K562 (cell line): ENCODE measurements around the gene MFSD11. TPM values are rescaled to one million over a fixed set of nuclear protein-coding genes. Genes with fewer than 3 reads are reported as not detected.

Experiments used
- AFF1 ChIP-seq, 2 experiments: fragments of 450-650 bp; IDR thresholded peaks; 2 replicates each; pipeline ENCODE4 v1.6.1; 2018; ENCODE audit warnings: mild to moderate bottlenecking in 2 of 2, low read depth in 1 of 2; ENCODE audit not compliant: partially characterized antibody in 2 of 2
- BCLAF1 ChIP-seq, 2 experiments: fragments of 450-650 bp in 1 of 2; IDR thresholded peaks; 2 replicates each; pipeline ENCODE4 v1.6.1; 2011 to 2017; ENCODE audit warnings: low read depth in 2 of 2, antibody characterized with exemption in 1 of 2, borderline replicate concordance in 1 of 2, low read length in 1 of 2, mild to moderate bottlenecking in 1 of 2, mixed read lengths in 1 of 2; ENCODE audit not compliant: control insufficient read depth in 1 of 2
- BDP1 ChIP-seq: IDR thresholded peaks from 3 replicates; pipeline ENCODE4 v1.6.1; 2011; ENCODE audit not compliant: insufficient read length, insufficient read depth
- DLX4 ChIP-seq: fragments of 250-450 bp; sonication (Bioruptor Pico); IDR thresholded peaks from 2 replicates; pipeline ENCODE4 v1.6.1; 2021; ENCODE audit warnings: mild to moderate bottlenecking
- E2F6 ChIP-seq, 2 experiments: IDR thresholded peaks; 2 replicates each; pipeline ENCODE4 v1.6.1; 2011; ENCODE audit warnings: borderline replicate concordance in 1 of 2, control low read depth in 1 of 2, low read depth in 1 of 2, low read length in 1 of 2, mild to moderate bottlenecking in 1 of 2, mixed read lengths in 1 of 2, moderate library complexity in 1 of 2; ENCODE audit not compliant: insufficient read depth in 1 of 2, insufficient read length in 1 of 2, poor library complexity in 1 of 2, severe bottlenecking in 1 of 2; ENCODE audit errors: extremely low read depth in 1 of 2
- HOXB6 ChIP-seq: fragments of 250-450 bp; sonication (Bioruptor Pico); IDR thresholded peaks from 2 replicates; pipeline ENCODE4 v1.5.1; 2022; ENCODE audit warnings: mild to moderate bottlenecking, borderline replicate concordance
- MTA1 ChIP-seq: fragments of 450-650 bp; IDR thresholded peaks from 2 replicates; pipeline ENCODE4 v1.6.1; 2017; ENCODE audit warnings: borderline replicate concordance
- RBM17 ChIP-seq: fragments of 200-400 bp; formaldehyde crosslinking; IDR thresholded peaks from 2 replicates; pipeline ENCODE4 v1.6.1; 2017; ENCODE audit warnings: low read depth, mild to moderate bottlenecking, low read length, borderline replicate concordance
- SLC30A9 ChIP-seq: fragments of 250-450 bp; sonication (Bioruptor Pico); IDR thresholded peaks from 2 replicates; pipeline ENCODE4 v1.8.0; 2022; ENCODE audit warnings: mild to moderate bottlenecking, moderate library complexity
- TFAP4 ChIP-seq: sonication (generic); formaldehyde crosslinking; IDR thresholded peaks from 2 replicates; pipeline ENCODE4 v1.8.0; 2022; ENCODE audit warnings: missing genetic modification reagents, mild to moderate bottlenecking, moderate library complexity, borderline replicate concordance
- ZNF175 ChIP-seq: fragments of 200-800 bp; sonication (Bioruptor generic); IDR thresholded peaks from 2 replicates; pipeline ENCODE4 v1.6.1; 2016; ENCODE audit warnings: low read depth, mild to moderate bottlenecking, missing genetic modification characterization, missing compliant biosample characterization
- ZNF280B ChIP-seq: fragments of 250-450 bp; sonication (Bioruptor Pico); IDR thresholded peaks from 2 replicates; pipeline ENCODE4 v1.5.1; 2021; ENCODE audit warnings: mild to moderate bottlenecking
- ZNF780A ChIP-seq: fragments of 250-450 bp; sonication (Bioruptor Pico); IDR thresholded peaks from 2 replicates; pipeline ENCODE4 v1.5.0; 2021; ENCODE audit warnings: mild to moderate bottlenecking
- polyA plus RNA-seq, 8 experiments: library from polyadenylated mRNA; depleted of rRNA in 4 of 8; stranded (reverse) in 5 of 8; unstranded in 3 of 8; fragments of >200 nt; fragmentation: Nextera tagmentation in 2 of 8; fragmentation: Illumina TruSeq in 1 of 8; extraction: Ambion mirVana in 2 of 8; extraction: Trizol in 1 of 8; gene quantifications; 2 replicates each; pipeline versions ENCODE4 v1.2.1 to v1.2.3, GENCODE V29; 2011 to 2014; ENCODE audit warnings: inconsistent platforms in 1 of 8, missing spikeins in 1 of 8
- total RNA-seq, 7 experiments: library from RNA; depleted of rRNA in 6 of 7; stranded (reverse); fragments of >200 nt in 6 of 7; fragmentation: Illumina TruSeq in 2 of 7; extraction: Trizol in 2 of 7; gene quantifications; 2 replicates each; pipeline versions ENCODE4 v1.2.1 to v1.2.3, GENCODE V29; 2011 to 2021; ENCODE audit warnings: low replicate concordance in 1 of 7

The MFSD11 gene
- total and polyA plus RNA-seq, 9 of the 15 experiments (the other 6 are each of a cell fraction or from before 2014, with no cell fraction given) = 14.4 to 24.5 (median 19.9) TPM

GRCh38 chr17:76737676-76738467 lies at the start of gene MFSD11 (continued):
- no peak for TF ChIP-seq BCLAF1 (IDR thresholded peaks at IDR 0.05; ENCODE audit: borderline replicate concordance in 1 of 2, control insufficient read depth in 1 of 2, low read depth in 2 of 2, low read length in 1 of 2)
- TF ChIP-seq HOXB6 = peak; percentile 50; the same call in 1 of the 2 replicates
- no peak for TF ChIP-seq ZNF175 (CRISPR knock-in tag)
- TF ChIP-seq AFF1 (IDR thresholded peaks at IDR 0.05; ENCODE audit: low read depth in 1 of 2, partially characterized antibody in 2 of 2) = peak in 1 of 2 experiments; percentile 56
- TF ChIP-seq RBM17 = no peak
- peak; percentile 56; the same call in 1 of the 2 replicates for TF ChIP-seq MTA1
- TF ChIP-seq SLC30A9 (CRISPR knock-in tag) = no peak
- TF ChIP-seq ZNF780A (CRISPR knock-in tag) = no peak
- TF ChIP-seq TFAP4 (CRISPR knock-in tag) = peak; percentile 88
- peak; percentile 56 to 72 for TF ChIP-seq E2F6 (IDR thresholded peaks at IDR 0.05; ENCODE audit: borderline replicate concordance in 1 of 2, extremely low read depth in 1 of 2, insufficient read depth in 1 of 2, insufficient read length in 1 of 2, low read depth in 1 of 2, low read length in 1 of 2, poor library complexity in 1 of 2, severe bottlenecking in 1 of 2)
- no peak for TF ChIP-seq BDP1
- TF ChIP-seq ZNF280B (CRISPR knock-in tag) = no peak
- no peak for TF ChIP-seq DLX4 (CRISPR knock-in tag)
